GM12891 (cell line): ENCODE results near the gene OPCML.

ENCODE experiments used
- PAX5 ChIP-seq: IDR thresholded peaks from 2 replicates; pipeline ENCODE4 v1.6.1; 2011; ENCODE audit warnings: low read length, moderate library complexity, mild to moderate bottlenecking; ENCODE audit not compliant: insufficient read depth, severe bottlenecking
- POLR2A ChIP-seq: IDR thresholded peaks from 2 replicates; pipeline ENCODE4 v1.6.1; 2011; ENCODE audit warnings: low read depth, low read length, control low read depth
- POLR2AphosphoS5 ChIP-seq: IDR thresholded peaks from 2 replicates; pipeline ENCODE4 v1.6.1; 2011; ENCODE audit warnings: low read depth, low read length, control low read depth
- POU2F2 ChIP-seq: IDR thresholded peaks from 2 replicates; pipeline ENCODE4 v1.6.1; 2011; ENCODE audit warnings: low read depth, mild to moderate bottlenecking, control low read depth, low read length, moderate library complexity
- TAF1 ChIP-seq: IDR thresholded peaks from 2 replicates; pipeline ENCODE4 v1.6.1; 2011; ENCODE audit warnings: low read depth, low read length, control low read depth

GRCh38 chr11:133476570-133477250, 55.6 kb downstream of the OPCML start:
- no peak for TF ChIP-seq POLR2A
- TF ChIP-seq POLR2AphosphoS5 = no peak
- no peak for TF ChIP-seq TAF1
- TF ChIP-seq PAX5 = no peak
- no peak for TF ChIP-seq POU2F2
